Measurements from ENCODE around the gene RFC4. TPM values are rescaled to one million over a fixed set of nuclear protein-coding genes. Genes with fewer than 3 reads are reported as not detected.

RFC4 gene
- total and polyA plus RNA-seq, 9 of the 15 experiments (the other 6 are each of a cell fraction or from before 2014, with no cell fraction given), result 105 to 227 (median 180) TPM

GRCh38 chr3:186783731-186784515 is 22.4 kb downstream of the RFC4 start (continued):
- TF ChIP-seq, protein P1, sequence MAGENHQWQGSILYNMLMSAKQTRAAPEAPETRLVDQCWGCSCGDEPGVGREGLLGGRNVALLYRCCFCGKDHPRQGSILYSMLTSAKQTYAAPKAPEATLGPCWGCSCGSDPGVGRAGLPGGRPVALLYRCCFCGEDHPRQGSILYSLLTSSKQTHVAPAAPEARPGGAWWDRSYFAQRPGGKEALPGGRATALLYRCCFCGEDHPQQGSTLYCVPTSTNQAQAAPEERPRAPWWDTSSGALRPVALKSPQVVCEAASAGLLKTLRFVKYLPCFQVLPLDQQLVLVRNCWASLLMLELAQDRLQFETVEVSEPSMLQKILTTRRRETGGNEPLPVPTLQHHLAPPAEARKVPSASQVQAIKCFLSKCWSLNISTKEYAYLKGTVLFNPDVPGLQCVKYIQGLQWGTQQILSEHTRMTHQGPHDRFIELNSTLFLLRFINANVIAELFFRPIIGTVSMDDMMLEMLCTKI (IDR thresholded peaks at IDR 0.05; ENCODE audit: partially characterized antibody), result no peak
- TF ChIP-seq CREM (IDR thresholded peaks at IDR 0.05; ENCODE audit: low read depth) (no peak; the same call in 1 of the 2 replicates), TARDBP (IDR thresholded peaks at IDR 0.05) (no peak), MEF2D (tag; conservative IDR thresholded peaks at IDR 0.05; ENCODE audit: low read depth) (no peak), ETV5 (CRISPR knock-in tag; IDR thresholded peaks at IDR 0.05; ENCODE audit: low read depth) (no peak), GTF2A2 (tag; IDR thresholded peaks at IDR 0.05) (no peak), ZNF778 (CRISPR knock-in tag; IDR thresholded peaks at IDR 0.05) (no peak), ILK (tag; IDR thresholded peaks at IDR 0.05; ENCODE audit: borderline replicate concordance, low read depth) (no peak), REST (IDR thresholded peaks at IDR 0.05; ENCODE audit: borderline replicate concordance) (no peak), REST (CRISPR knock-in tag; IDR thresholded peaks at IDR 0.05; ENCODE audit: low read depth) (peak; percentile 60; the same call in 1 of the 2 replicates), TAF15 (IDR thresholded peaks at IDR 0.05; ENCODE audit: low read depth, low read length) (no peak), PATZ1 (CRISPR knock-in tag; IDR thresholded peaks at IDR 0.05; ENCODE audit: borderline replicate concordance) (no peak), SMAD4 (CRISPR knock-in tag; conservative IDR thresholded peaks at IDR 0.05) (no peak), ELF4 (CRISPR knock-in tag; IDR thresholded peaks at IDR 0.05) (no peak; the same call in 1 of the 2 replicates)
- TF ChIP-seq, protein P2, sequence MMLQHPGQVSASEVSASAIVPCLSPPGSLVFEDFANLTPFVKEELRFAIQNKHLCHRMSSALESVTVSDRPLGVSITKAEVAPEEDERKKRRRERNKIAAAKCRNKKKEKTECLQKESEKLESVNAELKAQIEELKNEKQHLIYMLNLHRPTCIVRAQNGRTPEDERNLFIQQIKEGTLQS (IDR thresholded peaks at IDR 0.05), result no peak
- TF ChIP-seq, protein P2 (CRISPR knock-in tag; conservative IDR thresholded peaks at IDR 0.05), result no peak

All from K562 (cell line).